ENCODE measurements around the gene FAM169A.

Gene FAM169A

DNA sequence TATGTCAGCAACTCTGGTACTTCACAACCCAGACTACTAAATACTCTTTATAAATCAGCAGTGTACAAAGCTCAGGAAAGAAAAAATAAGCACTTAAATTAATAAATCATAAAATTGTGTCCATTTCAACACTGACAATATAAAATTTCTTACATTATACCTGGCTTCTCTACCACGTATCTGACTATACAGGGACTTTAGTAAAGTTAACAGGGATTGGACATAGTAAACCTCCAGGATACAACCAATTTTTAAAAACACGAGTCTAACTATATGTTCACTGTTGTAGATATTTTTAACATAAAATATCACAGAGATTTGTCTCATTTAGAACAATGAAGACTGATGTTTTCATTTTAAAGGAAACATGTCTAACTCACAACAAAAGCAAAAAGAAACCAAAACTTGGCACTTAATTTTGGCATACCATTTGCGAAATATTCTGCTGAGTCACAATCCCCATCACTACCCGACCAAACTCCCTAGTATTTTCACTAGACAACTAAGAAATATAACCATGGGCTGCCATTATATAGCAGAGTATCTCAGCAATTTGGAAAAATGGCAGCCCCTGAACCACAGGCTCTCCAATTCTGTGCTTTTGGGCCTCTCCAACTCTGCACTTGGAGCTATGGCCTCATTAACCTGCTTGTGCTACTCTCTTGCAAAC, 14.4 kb downstream of the FAM169A start:
- ChIA-PET POLR2A (no interaction called here), CTCF (no interaction called here)
- DNase-seq (ENCODE audit: extremely low spot score), result no peak
- TF ChIP-seq TARDBP (IDR thresholded peaks at IDR 0.05) (no peak), ELF4 (IDR thresholded peaks at IDR 0.05) (no peak), FOXM1 (IDR thresholded peaks at IDR 0.05; ENCODE audit: borderline replicate concordance) (no peak), BHLHE40 (IDR thresholded peaks at IDR 0.05; ENCODE audit: borderline replicate concordance) (no peak), ZNF384 (IDR thresholded peaks at IDR 0.05) (no peak), NFRKB (IDR thresholded peaks at IDR 0.05) (no peak)
- TF ChIP-seq, protein P1, sequence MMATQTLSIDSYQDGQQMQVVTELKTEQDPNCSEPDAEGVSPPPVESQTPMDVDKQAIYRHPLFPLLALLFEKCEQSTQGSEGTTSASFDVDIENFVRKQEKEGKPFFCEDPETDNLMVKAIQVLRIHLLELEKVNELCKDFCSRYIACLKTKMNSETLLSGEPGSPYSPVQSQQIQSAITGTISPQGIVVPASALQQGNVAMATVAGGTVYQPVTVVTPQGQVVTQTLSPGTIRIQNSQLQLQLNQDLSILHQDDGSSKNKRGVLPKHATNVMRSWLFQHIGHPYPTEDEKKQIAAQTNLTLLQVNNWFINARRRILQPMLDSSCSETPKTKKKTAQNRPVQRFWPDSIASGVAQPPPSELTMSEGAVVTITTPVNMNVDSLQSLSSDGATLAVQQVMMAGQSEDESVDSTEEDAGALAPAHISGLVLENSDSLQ (IDR thresholded peaks at IDR 0.05), result no peak

DNA sequence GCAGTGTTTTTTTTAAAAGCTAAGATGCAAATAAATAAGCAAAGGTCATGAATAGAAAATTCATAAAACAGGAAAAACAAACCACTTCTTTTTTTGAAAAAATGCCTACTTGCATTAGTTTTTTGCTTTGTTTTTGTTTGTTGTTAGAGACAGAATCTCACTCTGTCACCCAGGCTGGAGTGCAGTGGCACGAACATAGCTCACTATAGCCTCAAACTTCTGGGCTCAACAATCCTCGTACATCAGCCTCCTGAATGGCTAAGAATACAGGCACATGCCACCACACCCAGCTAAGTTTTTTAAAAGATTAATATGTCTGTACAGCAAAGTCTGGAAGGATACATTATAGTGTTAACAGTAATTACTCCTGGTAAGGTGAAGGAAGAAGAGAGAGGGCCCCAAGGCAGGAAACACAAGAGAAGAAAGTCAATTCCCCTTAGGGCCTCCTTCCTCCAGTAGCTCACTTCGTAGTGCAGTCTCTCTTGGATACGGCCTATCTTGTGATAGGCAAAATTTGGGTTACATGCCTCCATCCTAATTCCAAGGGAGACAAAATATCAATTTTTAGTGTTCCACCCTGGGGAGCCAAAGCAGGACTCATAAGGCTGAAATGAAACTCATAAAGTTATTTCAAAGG, 15.3 kb downstream of the FAM169A start:
- POLR2A ChIA-PET, result interaction anchor here (1.2 to 1.3 kb wide), 2 partner anchors 14 to 84 kb away, joined by 3 to 6 read pairs; partner anchors contain the start of genes GFM2 and NSA2
- no peak for DNase-seq (ENCODE audit: extremely low spot score)
- CTCF ChIA-PET, result interaction anchor here (0.7 kb wide), 2 partner anchors 52 to 179 kb away, joined by 3 read pairs; no protein-coding TSS in a partner anchor
- TF ChIP-seq TARDBP (IDR thresholded peaks at IDR 0.05) (no peak), LEF1 (IDR thresholded peaks at IDR 0.05; ENCODE audit: borderline replicate concordance) (no peak), FOXM1 (IDR thresholded peaks at IDR 0.05; ENCODE audit: borderline replicate concordance) (no peak), ZNF384 (IDR thresholded peaks at IDR 0.05) (no peak), FOXA1 (IDR thresholded peaks at IDR 0.05) (no peak), CTBP1 (IDR thresholded peaks at IDR 0.05; ENCODE audit: borderline replicate concordance) (no peak), BHLHE40 (IDR thresholded peaks at IDR 0.05; ENCODE audit: borderline replicate concordance) (no peak), SP1 (IDR thresholded peaks at IDR 0.05) (no peak), FOXK2 (IDR thresholded peaks at IDR 0.05) (no peak)
- TF ChIP-seq, protein P1 (IDR thresholded peaks at IDR 0.05), result no peak

DNA sequence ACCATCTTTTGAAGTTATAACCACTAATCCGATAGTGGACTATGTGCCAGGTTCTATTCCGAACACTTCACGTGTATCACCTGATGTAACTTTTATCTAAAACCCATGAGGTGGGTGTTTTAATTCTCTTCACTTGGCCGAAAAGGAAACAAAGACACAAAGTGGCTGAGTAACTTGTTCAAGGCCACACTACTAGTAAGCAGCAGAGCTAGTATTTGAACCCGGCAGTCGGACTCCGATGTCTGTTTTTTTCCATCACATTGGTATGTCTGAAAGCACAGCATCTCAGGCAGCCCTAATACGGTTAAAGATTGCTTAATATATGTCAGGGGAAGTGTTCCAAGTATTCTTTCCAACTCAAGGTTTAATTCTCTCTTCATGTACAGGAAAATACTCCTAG, 16.2 kb downstream of the FAM169A start:
- DNase-seq (ENCODE audit: extremely low spot score), result no peak
- CTCF ChIA-PET, result no interaction called here
- no peak for TF ChIP-seq CTBP1 (IDR thresholded peaks at IDR 0.05; ENCODE audit: borderline replicate concordance)
- no peak for TF ChIP-seq SUZ12 (IDR thresholded peaks at IDR 0.05)
- TF ChIP-seq LEF1 (IDR thresholded peaks at IDR 0.05; ENCODE audit: borderline replicate concordance), result no peak
- no peak for TF ChIP-seq BHLHE40 (IDR thresholded peaks at IDR 0.05; ENCODE audit: borderline replicate concordance)
- no peak for TF ChIP-seq FOXK2 (IDR thresholded peaks at IDR 0.05)
- no peak for TF ChIP-seq TARDBP (IDR thresholded peaks at IDR 0.05)
- POLR2A ChIA-PET, result interaction anchor here (1.2 to 1.3 kb wide), 2 partner anchors 14 to 83 kb away, joined by 3 to 6 read pairs; partner anchors contain the start of genes GFM2 and NSA2

DNA sequence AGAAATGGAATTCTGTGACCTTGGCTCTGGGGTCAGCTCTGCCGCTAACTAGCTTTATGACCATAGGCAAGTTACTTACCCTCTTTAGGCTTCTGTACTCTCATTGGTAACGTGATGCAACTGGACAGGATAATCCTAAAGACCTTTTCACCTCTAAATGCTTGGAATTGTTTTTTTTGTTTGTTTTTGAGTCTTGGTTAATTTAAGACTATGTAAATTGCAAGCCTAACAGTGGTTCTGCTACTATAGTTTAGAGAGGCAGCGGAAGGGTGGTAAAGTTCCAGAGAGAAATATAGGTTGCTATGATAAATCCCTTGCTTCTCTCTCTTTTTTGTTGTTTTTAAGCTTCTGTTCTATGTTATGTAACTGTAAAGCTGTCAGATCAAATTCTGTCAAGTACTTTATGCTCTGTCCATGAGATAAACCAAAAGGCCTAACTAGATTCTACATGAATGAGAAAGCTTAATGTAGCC, 17.6 kb downstream of the FAM169A start:
- CTCF ChIA-PET, result interaction anchor here (0.7 kb wide), 1 partner anchor 741 kb away, joined by 4 read pairs; no protein-coding TSS in a partner anchor
- no peak for TF ChIP-seq ZNF384 (IDR thresholded peaks at IDR 0.05)
- TF ChIP-seq, protein P1 (IDR thresholded peaks at IDR 0.05), result peak; percentile 57; the same call in 1 of the 2 replicates
- DNase-seq (ENCODE audit: extremely low spot score), result no peak
- POLR2A ChIA-PET, result no interaction called here

DNA sequence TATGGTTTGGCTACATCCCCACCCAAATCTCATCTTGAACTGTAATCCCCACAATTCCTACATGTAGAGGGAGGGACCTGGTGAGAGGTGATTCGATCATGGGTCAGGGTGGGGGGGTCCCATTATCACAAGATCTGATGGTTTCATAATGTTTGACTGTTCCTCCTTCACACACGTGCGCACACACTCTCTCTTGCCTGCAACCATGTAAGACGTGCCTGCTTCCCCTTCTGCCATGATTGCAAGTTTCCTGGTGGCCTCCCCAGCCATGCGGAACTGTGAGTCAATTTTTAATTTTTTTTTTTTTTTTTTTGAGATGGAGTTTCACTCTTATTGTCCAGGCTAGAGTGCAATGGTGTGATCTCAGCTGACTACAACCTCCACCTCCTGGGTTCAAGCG, 27.0 kb downstream of the FAM169A start:
- TF ChIP-seq ZNF384 (IDR thresholded peaks at IDR 0.05), result no peak
- TF ChIP-seq TARDBP (IDR thresholded peaks at IDR 0.05), result no peak
- TF ChIP-seq ARNT (IDR thresholded peaks at IDR 0.05), result no peak
- TF ChIP-seq SP1 (IDR thresholded peaks at IDR 0.05), result no peak
- no peak for TF ChIP-seq BHLHE40 (IDR thresholded peaks at IDR 0.05; ENCODE audit: borderline replicate concordance)
- TF ChIP-seq LEF1 (IDR thresholded peaks at IDR 0.05; ENCODE audit: borderline replicate concordance), result no peak
- TF ChIP-seq FOXA1 (IDR thresholded peaks at IDR 0.05), result no peak
- TF ChIP-seq HDGF (IDR thresholded peaks at IDR 0.05; ENCODE audit: borderline replicate concordance), result no peak
- TF ChIP-seq CTBP1 (IDR thresholded peaks at IDR 0.05; ENCODE audit: borderline replicate concordance), result no peak
- no peak for TF ChIP-seq ELF4 (IDR thresholded peaks at IDR 0.05)
- no peak for DNase-seq (ENCODE audit: extremely low spot score)
- CTCF ChIA-PET, result no interaction called here
- POLR2A ChIA-PET, result no interaction called here

DNA sequence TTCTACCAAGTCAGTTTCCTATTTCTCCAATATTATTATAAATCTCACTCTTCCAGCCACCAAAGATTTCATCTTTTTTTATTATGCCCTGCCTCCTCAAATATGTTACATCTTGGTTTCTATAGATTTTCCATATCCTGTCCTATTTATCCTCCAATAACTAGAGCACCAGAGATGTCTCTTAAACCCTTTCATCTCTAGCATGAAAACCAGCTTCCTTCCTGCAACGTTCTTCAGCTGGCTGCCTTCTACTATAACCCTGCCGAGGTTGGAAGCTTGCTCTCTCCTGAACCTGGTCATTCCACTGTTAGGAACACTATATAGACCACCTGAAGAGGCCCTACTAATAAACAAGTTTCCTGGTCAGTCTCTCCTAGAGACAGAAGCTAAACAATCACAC, 27.9 kb downstream of the FAM169A start:
- ChIA-PET CTCF (no interaction called here), POLR2A (no interaction called here)
- DNase-seq (ENCODE audit: extremely low spot score), result no peak
- no peak for TF ChIP-seq SP1 (IDR thresholded peaks at IDR 0.05)
- TF ChIP-seq CTBP1 (IDR thresholded peaks at IDR 0.05; ENCODE audit: borderline replicate concordance), result no peak
- no peak for TF ChIP-seq SUZ12 (IDR thresholded peaks at IDR 0.05)
- TF ChIP-seq BHLHE40 (IDR thresholded peaks at IDR 0.05; ENCODE audit: borderline replicate concordance), result no peak
- no peak for TF ChIP-seq LEF1 (IDR thresholded peaks at IDR 0.05; ENCODE audit: borderline replicate concordance)
- TF ChIP-seq ZNF384 (IDR thresholded peaks at IDR 0.05), result no peak
- no peak for TF ChIP-seq NFRKB (IDR thresholded peaks at IDR 0.05)
- TF ChIP-seq, protein P1 (IDR thresholded peaks at IDR 0.05), result no peak
- no peak for TF ChIP-seq TARDBP (IDR thresholded peaks at IDR 0.05)
- no peak for TF ChIP-seq HDGF (IDR thresholded peaks at IDR 0.05; ENCODE audit: borderline replicate concordance)
- no peak for TF ChIP-seq FOXK2 (IDR thresholded peaks at IDR 0.05)
- no peak for TF ChIP-seq FOXM1 (IDR thresholded peaks at IDR 0.05; ENCODE audit: borderline replicate concordance)

All from HEK293T (cell line).